COR-L47 (cell line): Measurements from ENCODE around the gene C1orf87.
A peak's percentile ranks its signal among the peaks of the same experiment; 100 is the strongest.

Source experiments
- DNase-seq: peaks from one replicate; lab custom pipeline; 2025; lab: John Stamatoyannopoulos, UW

The C1orf87 gene

GRCh38 chr1:60063561-60063960 is 10.0 kb downstream of the C1orf87 start:
- no peak for DNase-seq

DNA sequence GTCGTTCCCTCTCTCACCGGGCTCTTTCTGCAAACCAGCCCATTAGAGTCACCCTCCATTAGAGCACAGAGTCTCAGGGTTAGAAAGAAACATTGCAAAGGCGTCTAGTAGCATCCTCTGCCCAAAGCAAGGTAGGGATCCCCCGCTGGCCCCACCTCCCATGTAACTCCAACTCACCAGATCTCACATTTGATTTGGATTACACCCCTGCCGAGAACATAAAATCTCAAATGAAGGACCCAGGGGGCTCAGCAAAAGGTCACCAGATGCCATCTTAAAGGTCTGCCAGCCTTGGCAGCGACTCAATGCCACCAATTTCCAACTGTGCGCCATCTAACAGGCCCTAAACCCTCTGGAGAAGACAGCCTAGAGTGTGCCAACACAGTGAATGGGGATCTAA is 14.1 kb downstream of the C1orf87 start:
- peak; percentile 94 for DNase-seq

- no peak for DNase-seq
Observed at GRCh38 chr1:60055336-60055735, 18.2 kb downstream of the C1orf87 start.

DNA sequence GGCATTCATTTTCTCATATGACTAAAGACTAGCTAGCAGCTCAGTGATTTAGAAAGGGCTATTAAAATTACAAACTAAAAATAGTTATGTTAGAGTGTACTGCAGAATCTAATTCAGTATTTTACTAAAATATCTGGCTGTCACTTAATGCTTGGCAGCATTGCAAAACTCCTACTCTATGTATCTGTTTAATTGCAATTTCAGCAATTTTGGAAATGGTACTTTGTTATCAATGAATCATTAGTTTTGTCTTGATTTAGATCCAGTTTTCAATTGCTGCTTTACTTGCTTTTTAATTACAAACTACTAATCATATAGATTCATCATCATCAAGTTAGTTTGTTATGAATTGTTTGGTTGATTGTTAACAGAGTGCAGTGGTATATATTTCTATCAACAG is 19.2 kb downstream of the C1orf87 start:
- DNase-seq, result no peak

GRCh38 chr1:60052601-60053000 is 21.0 kb downstream of the C1orf87 start:
- no peak for DNase-seq

DNA sequence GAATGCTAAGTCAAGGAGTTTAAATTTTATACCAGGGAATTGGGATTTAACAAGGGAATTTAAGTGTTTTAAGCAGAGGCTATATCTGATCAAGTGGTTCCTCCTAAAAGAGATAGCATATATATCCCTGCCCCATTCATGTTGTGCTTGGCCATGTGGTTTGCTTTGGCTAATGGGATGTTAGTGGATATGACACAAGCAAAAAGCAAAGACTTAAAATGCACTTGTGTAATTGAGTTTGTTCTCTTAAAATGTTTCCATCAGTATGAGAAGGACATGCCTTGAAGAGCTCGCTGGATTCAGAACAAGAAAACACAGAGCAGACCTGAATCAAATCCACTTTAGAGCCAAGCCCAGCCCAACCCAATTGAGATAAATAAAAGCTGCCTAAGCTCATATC is 22.4 kb downstream of the C1orf87 start:
- no peak for DNase-seq

DNA sequence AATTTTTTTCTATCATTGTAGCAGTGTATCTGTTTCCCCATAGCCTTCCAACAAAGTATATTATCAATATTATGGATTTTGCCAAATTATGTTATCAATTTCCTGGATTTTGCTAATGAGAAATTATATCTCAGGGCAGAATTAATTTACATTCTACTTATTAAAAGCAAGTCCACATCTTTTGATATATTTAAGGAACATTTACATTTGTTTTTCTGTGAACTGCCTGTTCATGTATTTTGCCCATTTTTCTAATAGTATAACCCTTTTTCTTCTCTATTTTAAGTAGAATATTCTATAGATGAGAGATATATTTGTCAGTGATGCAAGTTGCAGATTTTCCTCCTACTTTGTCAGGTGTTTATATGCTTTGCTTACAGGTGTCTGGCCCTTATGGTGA is 24.4 kb downstream of the C1orf87 start:
- no peak for DNase-seq

- DNase-seq, result no peak
Observed at GRCh38 chr1:60044881-60045280, 28.7 kb downstream of the C1orf87 start.

GRCh38 chr1:60041783-60042182 is 31.8 kb downstream of the C1orf87 start:
- no peak for DNase-seq

GRCh38 chr1:60037669-60038068 is 35.9 kb downstream of the C1orf87 start:
- no peak for DNase-seq

DNA sequence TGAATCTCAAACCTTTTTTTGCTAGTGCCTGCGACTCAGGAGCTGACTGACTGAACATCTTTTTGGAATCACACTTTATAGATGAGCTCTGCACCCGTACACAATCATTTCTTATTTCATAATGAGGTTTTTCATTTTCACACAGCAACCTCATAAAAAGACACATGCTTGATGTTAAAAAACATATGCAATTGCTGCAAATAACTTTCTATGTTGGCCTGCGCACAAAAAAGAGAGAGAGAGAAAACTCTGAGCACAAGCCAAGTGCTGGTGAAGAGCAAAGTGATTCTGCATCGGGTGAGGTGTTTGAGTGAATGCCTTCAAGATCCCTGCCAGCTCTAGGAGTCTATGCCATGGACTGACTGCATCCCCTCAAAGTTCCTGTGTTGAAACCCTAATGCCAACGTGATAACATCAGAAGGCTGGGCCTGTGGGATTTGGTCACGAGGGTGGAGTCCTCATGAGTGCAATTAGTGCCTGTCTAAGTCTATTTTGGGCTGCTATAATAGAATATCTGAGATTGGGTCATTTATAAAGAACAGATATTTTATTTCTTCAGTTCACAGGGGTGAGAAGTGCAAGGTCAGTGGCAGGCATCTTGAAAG is 36.6 kb downstream of the C1orf87 start:
- DNase-seq, result no peak

- DNase-seq, result no peak
Observed at GRCh38 chr1:60035921-60036320, 37.6 kb downstream of the C1orf87 start.

DNA sequence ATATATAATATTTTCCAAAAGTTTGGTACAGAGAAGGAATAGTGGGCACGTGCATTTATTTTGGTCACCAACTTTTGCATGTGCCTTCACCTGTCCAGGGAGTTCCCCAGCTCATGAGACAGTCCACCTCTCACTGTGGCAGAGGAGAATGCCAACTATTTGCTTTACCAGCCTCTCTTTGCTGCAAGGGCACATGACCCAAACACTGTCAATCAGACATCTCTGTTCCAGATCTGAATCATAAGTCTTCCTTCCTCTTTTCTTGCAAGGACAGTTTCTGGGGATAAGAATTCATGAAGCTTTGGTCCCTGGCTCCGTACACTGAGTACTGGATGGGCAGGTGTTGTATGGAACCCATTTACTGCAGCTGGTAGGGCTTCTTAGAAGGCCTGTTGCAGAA is 38.6 kb downstream of the C1orf87 start:
- DNase-seq, result no peak

GRCh38 chr1:60033066-60033465 is 40.5 kb downstream of the C1orf87 start:
- no peak for DNase-seq

- no peak for DNase-seq
Observed at GRCh38 chr1:60031146-60031545, 42.4 kb downstream of the C1orf87 start.

DNA sequence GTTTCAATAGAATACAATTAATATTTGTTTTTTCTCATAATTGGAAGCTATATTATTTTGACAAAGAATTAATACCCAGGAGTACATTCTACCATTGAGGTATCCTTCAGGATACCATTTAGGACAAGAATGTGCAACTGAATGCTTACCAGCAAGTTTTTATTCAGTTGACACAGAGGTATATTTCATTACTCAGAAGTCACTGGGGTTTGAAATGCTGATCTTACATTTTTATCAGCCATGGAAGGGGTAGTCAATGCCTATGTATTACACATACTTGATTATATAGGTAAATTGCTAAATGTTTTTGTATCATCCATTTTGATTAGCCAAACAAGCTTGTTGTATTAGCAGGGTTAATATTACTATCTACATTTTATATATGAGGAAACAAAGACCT is 48.0 kb downstream of the C1orf87 start:
- no peak for DNase-seq

GRCh38 chr1:60017508-60018205 is 55.9 kb downstream of the C1orf87 start:
- DNase-seq, result no peak

GRCh38 chr1:60010690-60011089 is 62.9 kb downstream of the C1orf87 start:
- DNase-seq, result no peak

- DNase-seq, result no peak
Observed at GRCh38 chr1:60008500-60008899, 65.1 kb downstream of the C1orf87 start.

GRCh38 chr1:60000625-60001024 is 72.9 kb downstream of the C1orf87 start:
- no peak for DNase-seq

GRCh38 chr1:59999746-60000145 is 73.8 kb downstream of the C1orf87 start:
- DNase-seq, result no peak

DNA sequence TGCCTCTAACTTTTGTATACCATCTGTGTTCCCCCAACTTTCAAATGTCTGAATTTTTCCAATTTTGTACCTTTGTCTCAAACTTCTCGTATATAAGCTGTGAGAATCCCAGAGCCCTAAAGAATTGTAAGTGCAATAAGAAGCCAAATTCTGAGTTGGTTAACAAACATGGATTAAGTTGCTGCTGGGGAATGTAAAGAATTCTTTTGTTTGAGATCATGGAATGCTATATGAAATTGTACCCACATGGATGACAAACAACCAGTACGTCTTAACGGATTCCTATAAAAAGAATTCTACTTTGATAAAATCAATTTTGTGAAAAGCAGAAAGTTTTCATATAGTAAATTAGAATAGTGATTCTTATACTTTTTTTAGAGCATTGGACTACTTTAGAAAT is 74.6 kb downstream of the C1orf87 start:
- no peak for DNase-seq

DNA sequence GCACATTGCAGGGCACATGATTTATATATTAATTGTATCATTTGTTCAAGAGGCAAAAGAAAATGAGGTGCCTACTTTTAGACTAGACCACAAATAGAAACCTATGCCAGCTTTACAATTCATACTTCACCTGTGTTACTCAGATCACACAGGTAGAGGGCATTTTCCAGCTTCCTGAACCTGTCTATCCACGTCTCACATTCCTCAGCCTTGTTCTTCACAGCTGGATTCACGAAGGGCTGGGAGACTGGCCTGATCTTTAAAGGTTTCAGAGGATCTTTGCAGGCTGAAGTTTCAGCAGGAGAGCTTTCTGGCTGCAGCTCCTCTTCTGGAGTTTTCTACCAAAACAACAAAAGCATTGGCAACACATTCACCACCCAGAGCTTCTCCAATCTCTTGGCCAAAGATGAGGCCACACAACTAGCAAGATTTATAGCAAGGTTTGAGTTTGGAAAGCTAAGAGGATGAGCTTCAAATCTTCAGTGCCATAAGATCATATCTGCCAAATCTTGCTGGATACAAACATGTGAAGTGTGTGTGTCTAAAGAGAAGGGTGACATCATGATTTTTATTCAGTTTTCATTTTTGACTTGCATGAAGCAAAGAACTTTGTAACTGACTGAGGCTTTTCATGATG is 76.0 kb downstream of the C1orf87 start:
- no peak for DNase-seq
